ENCODE results near the gene ITPR2.
A peak's percentile ranks its signal among the peaks of the same experiment; 100 is the strongest.

The ITPR2 gene

GRCh38 chr12:26848156-26848825 is 15.3 kb upstream of the ITPR2 start:
- H3K4me3 ChIP-seq = no peak overlapping the region
- DNase-seq (ENCODE audit: low spot score) = no peak
- no peak for TF ChIP-seq CTCF (IDR thresholded peaks at IDR 0.05)
- H3K27ac ChIP-seq = no peak overlapping the region

- Histone ChIP-seq H3K27ac (no peak overlapping the region), H3K4me3 (no peak overlapping the region)
- no peak for TF ChIP-seq CTCF (IDR thresholded peaks at IDR 0.05)
- no peak for DNase-seq (ENCODE audit: low spot score)
These were observed 14.4 kb upstream of the ITPR2 start for GRCh38 chr12:26847431-26847830.

GRCh38 chr12:26846416-26846815 is 13.4 kb upstream of the ITPR2 start:
- no peak for DNase-seq (ENCODE audit: low spot score)
- H3K27ac ChIP-seq = peak overlapping the region in 1 of 2 donors; percentile 56
- no peak for TF ChIP-seq CTCF (IDR thresholded peaks at IDR 0.05)
- peak overlapping the region; percentile 18 for H3K4me3 ChIP-seq

GRCh38 chr12:26845984-26846383 is 13.0 kb upstream of the ITPR2 start:
- no peak for DNase-seq (ENCODE audit: low spot score)
- TF ChIP-seq CTCF (IDR thresholded peaks at IDR 0.05) = no peak
- peak overlapping the region in 1 of 2 donors; percentile 56 for H3K27ac ChIP-seq
- H3K4me3 ChIP-seq = peak overlapping the region; percentile 18

GRCh38 chr12:26845057-26845666 is 12.2 kb upstream of the ITPR2 start:
- no peak overlapping the region for H3K4me3 ChIP-seq
- no peak for DNase-seq (ENCODE audit: low spot score)
- H3K27ac ChIP-seq = peak overlapping the region in 1 of 2 donors; percentile 47
- peak; percentile 32 for TF ChIP-seq CTCF (IDR thresholded peaks at IDR 0.05)

- DNase-seq (ENCODE audit: low spot score) = no peak
- Histone ChIP-seq H3K4me3 (no peak overlapping the region), H3K27ac (no peak overlapping the region)
- TF ChIP-seq CTCF (IDR thresholded peaks at IDR 0.05) = no peak
These were observed 10.3 kb upstream of the ITPR2 start for GRCh38 chr12:26843311-26843710.

- H3K27ac ChIP-seq = no peak overlapping the region
- no peak for TF ChIP-seq CTCF (IDR thresholded peaks at IDR 0.05)
These were observed 8.1 kb upstream of the ITPR2 start for GRCh38 chr12:26841085-26841484.

More at GRCh38 chr12:26841085-26841484, 8.1 kb upstream of the ITPR2 start:
- no peak for DNase-seq (ENCODE audit: low spot score)
- H3K4me3 ChIP-seq = no peak overlapping the region

Data from coronary artery (tissue), 2 donors.